GM12892 (cell line): ENCODE results near the gene MAGI2.
"Not testable (repeated sequence)": the region's sequence is repeated elsewhere in the genome, so short reads cannot be mapped to it uniquely, and the experiment has no call there.

Experiments
- DNase-seq: peaks from one replicate; pipeline ENCODE4 v3.0.0; 2011; ENCODE audit not compliant: insufficient read length
- FAIRE-seq: peaks from 2 replicates; lab custom pipeline; 2011; peaks lifted over from hg19 to GRCh38; lab: Jason Lieb, UNC
- POLR2A ChIP-seq: IDR thresholded peaks from 2 replicates; pipeline ENCODE4 v1.6.1; 2011; ENCODE audit warnings: low read depth, low read length, control low read depth
- POLR2AphosphoS5 ChIP-seq: IDR thresholded peaks from 2 replicates; pipeline ENCODE4 v1.6.1; 2011; ENCODE audit warnings: low read depth, low read length, control low read depth
- TAF1 ChIP-seq: IDR thresholded peaks from 2 replicates; pipeline ENCODE4 v1.6.1; 2011; ENCODE audit warnings: low read depth, mild to moderate bottlenecking, control low read depth, low read length, borderline replicate concordance

The MAGI2 gene

GRCh38 chr7:79063019-79063698 is 390.3 kb downstream of the MAGI2 start:
- no peak for FAIRE-seq
- no peak for DNase-seq
- TF ChIP-seq POLR2A (no peak), POLR2AphosphoS5 (no peak), TAF1 (no peak)

- DNase-seq (no peak), FAIRE-seq (no peak)
- TF ChIP-seq TAF1, result no peak
- TF ChIP-seq POLR2A, result no peak
- TF ChIP-seq POLR2AphosphoS5, result no peak
Observed at GRCh38 chr7:79060498-79060897, 393.0 kb downstream of the MAGI2 start.

GRCh38 chr7:79055722-79056415 is 397.6 kb downstream of the MAGI2 start:
- FAIRE-seq, result no peak

GRCh38 chr7:79051915-79052314 is 401.6 kb downstream of the MAGI2 start:
- TF ChIP-seq TAF1 (no peak), POLR2A (no peak), POLR2AphosphoS5 (no peak)
- no peak for FAIRE-seq

More at GRCh38 chr7:79055722-79056415, 397.6 kb downstream of the MAGI2 start:
- TF ChIP-seq POLR2A, result no peak
- no peak for TF ChIP-seq TAF1
- no peak for TF ChIP-seq POLR2AphosphoS5
- no peak for DNase-seq

GRCh38 chr7:79050603-79051002 is 402.9 kb downstream of the MAGI2 start:
- DNase-seq (no peak), FAIRE-seq (no peak)
- TF ChIP-seq TAF1 (no peak), POLR2A (no peak), POLR2AphosphoS5 (no peak)

More at GRCh38 chr7:79051915-79052314, 401.6 kb downstream of the MAGI2 start:
- no peak for DNase-seq

GRCh38 chr7:79046061-79046460 is 407.4 kb downstream of the MAGI2 start:
- DNase-seq (no peak), FAIRE-seq (no peak)
- TF ChIP-seq TAF1 (no peak), POLR2A (no peak), POLR2AphosphoS5 (no peak)

GRCh38 chr7:79037001-79037400 is 416.5 kb downstream of the MAGI2 start:
- DNase-seq (no peak), FAIRE-seq (no peak)
- TF ChIP-seq TAF1 (no peak), POLR2AphosphoS5 (no peak), POLR2A (no peak)

GRCh38 chr7:79036356-79036755 is 417.1 kb downstream of the MAGI2 start:
- no peak for DNase-seq
- TF ChIP-seq POLR2A, result no peak
- TF ChIP-seq POLR2AphosphoS5, result no peak
- no peak for TF ChIP-seq TAF1
- FAIRE-seq, result no peak

- no peak for TF ChIP-seq POLR2AphosphoS5
- no peak for TF ChIP-seq TAF1
- TF ChIP-seq POLR2A, result no peak
- no peak for FAIRE-seq
- DNase-seq, result no peak
Observed at GRCh38 chr7:79035858-79036257, 417.6 kb downstream of the MAGI2 start.

GRCh38 chr7:79034730-79035129 is 418.7 kb downstream of the MAGI2 start:
- FAIRE-seq (no peak), DNase-seq (no peak)
- TF ChIP-seq TAF1, result no peak
- TF ChIP-seq POLR2A, result no peak
- no peak for TF ChIP-seq POLR2AphosphoS5

GRCh38 chr7:79019711-79020110 is 433.8 kb downstream of the MAGI2 start:
- DNase-seq, FAIRE-seq: not testable (repeated sequence)

GRCh38 chr7:79011921-79012320 is 441.5 kb downstream of the MAGI2 start:
- DNase-seq, result no peak
- TF ChIP-seq POLR2AphosphoS5 (no peak), POLR2A (no peak)
- no peak for FAIRE-seq
